ENCODE results near the gene ZDHHC19.

The ZDHHC19 gene

DNA sequence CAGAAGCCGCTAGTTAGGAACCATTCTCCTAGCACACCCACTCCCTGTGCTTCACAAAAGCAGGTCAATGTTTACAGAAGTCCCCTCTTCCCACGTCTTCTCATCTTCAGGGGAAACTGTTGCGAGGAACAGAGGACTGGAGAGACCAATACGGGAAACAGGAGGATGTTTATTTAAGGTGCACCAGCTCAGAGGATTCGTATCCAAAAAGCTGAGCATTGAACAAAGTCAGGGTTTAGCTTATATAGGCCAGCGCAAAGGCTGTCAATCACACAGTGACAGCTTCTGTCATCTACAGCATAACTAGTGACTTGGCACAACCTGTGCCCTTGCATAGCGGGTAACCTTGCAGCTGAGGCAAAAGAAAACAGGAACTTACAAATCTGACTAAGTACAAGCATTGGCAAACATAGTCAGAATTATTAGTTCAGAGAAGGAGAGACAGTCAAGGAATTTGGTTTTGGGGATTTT is 61.3 kb downstream of the ZDHHC19 start:
- no peak for DNase-seq (ENCODE audit: low read depth, low spot score)
- H3K4me3 ChIP-seq (ENCODE audit: low read depth, low read length), result no peak overlapping the region
- POLR2A ChIA-PET, result interaction anchor here (0.7 kb wide), 1 partner anchor 501 kb away, joined by 3 read pairs; no protein-coding TSS in a partner anchor
- CTCF ChIA-PET, result no interaction called here
- TF ChIP-seq, protein P1, sequence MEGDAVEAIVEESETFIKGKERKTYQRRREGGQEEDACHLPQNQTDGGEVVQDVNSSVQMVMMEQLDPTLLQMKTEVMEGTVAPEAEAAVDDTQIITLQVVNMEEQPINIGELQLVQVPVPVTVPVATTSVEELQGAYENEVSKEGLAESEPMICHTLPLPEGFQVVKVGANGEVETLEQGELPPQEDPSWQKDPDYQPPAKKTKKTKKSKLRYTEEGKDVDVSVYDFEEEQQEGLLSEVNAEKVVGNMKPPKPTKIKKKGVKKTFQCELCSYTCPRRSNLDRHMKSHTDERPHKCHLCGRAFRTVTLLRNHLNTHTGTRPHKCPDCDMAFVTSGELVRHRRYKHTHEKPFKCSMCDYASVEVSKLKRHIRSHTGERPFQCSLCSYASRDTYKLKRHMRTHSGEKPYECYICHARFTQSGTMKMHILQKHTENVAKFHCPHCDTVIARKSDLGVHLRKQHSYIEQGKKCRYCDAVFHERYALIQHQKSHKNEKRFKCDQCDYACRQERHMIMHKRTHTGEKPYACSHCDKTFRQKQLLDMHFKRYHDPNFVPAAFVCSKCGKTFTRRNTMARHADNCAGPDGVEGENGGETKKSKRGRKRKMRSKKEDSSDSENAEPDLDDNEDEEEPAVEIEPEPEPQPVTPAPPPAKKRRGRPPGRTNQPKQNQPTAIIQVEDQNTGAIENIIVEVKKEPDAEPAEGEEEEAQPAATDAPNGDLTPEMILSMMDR (IDR thresholded peaks at IDR 0.05; ENCODE audit: insufficient read depth, low read length, missing control alignments), result no peak

DNA sequence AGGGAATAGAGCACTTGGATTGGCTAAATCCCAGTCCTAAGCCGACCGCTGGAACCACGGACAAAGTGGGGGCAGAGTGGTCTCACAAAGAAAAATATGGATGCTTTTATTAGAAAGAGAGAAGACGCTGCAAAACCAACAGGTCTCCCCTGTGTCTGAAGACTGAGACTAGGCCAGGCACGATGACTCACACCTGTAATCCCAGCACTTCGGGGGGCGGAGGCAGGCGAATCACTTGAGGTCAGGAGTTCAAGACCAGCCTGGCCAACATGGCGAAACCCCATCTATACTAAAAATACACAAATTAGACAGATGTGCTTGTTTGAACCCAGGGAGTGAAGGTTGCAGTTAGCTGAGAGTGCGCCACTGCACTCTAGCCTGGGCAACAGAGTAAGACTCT is 61.8 kb downstream of the ZDHHC19 start:
- ChIA-PET CTCF (no interaction called here), POLR2A (interaction anchor here (0.7 kb wide), 1 partner anchor 502 kb away, joined by 3 read pairs; no protein-coding TSS in a partner anchor)
- DNase-seq (ENCODE audit: low read depth, low spot score), result no peak

More for the DNA sequence above, 61.8 kb downstream of the ZDHHC19 start:
- H3K4me3 ChIP-seq (ENCODE audit: low read depth, low read length), result no peak overlapping the region
- TF ChIP-seq, protein P1 (IDR thresholded peaks at IDR 0.05; ENCODE audit: insufficient read depth, low read length, missing control alignments), result no peak
